CD14-positive monocyte (primary cell): ENCODE data around the gene RASL10B. TPM values are rescaled to one million over a fixed set of nuclear protein-coding genes. Genes with fewer than 3 reads are reported as not detected.

Experiments
- DNase-seq, 3 donors: peaks; one replicate each; pipeline ENCODE4 v3.0.0-alpha.2; 2011 to 2022
- H2AFZ ChIP-seq: 2 replicates; pipeline ENCODE4 v1.6.0; 2012; ENCODE audit warnings: mild to moderate bottlenecking, low read depth, low read length, inconsistent platforms; ENCODE audit not compliant: insufficient read depth, poor library complexity, severe bottlenecking
- H3K27ac ChIP-seq, 2 donors: 1 replicate in 1 of 2; 2 replicates in 1 of 2; pipeline ENCODE4 v1.5.1; 2012 to 2013; ENCODE audit warnings: low read length in 2 of 2, control low read depth in 1 of 2, inconsistent platforms in 1 of 2, low read depth in 1 of 2, mild to moderate bottlenecking in 1 of 2
- H3K27me3 ChIP-seq, 2 donors: one replicate each; pipeline versions ENCODE4 v1.6.0 to v1.6.1; 2011 to 2013; ENCODE audit warnings: low read length in 2 of 2; ENCODE audit not compliant: control insufficient read depth in 2 of 2, insufficient read depth in 2 of 2
- H3K36me3 ChIP-seq, 2 donors: replicated peaks in 1 of 2; 1 replicate in 1 of 2; 2 replicates in 1 of 2; pipeline versions ENCODE4 v1.5.1 to v1.6.1; 2012 to 2013; ENCODE audit warnings: low read length in 2 of 2, control low read depth in 1 of 2, inconsistent platforms in 1 of 2, mild to moderate bottlenecking in 1 of 2; ENCODE audit not compliant: insufficient read depth in 2 of 2, control insufficient read depth in 1 of 2
- H3K4me1 ChIP-seq, 2 donors: 1 replicate in 1 of 2; 2 replicates in 1 of 2; pipeline versions ENCODE4 v1.5.1 to v1.6.1; 2012 to 2013; ENCODE audit warnings: low read length in 2 of 2, control low read depth in 1 of 2, inconsistent platforms in 1 of 2, mild to moderate bottlenecking in 1 of 2, moderate library complexity in 1 of 2; ENCODE audit not compliant: insufficient read depth in 2 of 2, control insufficient read depth in 1 of 2
- H3K4me2 ChIP-seq: replicated peaks from 2 replicates; pipeline ENCODE3; 2012; ENCODE audit warnings: low read length, moderate library complexity, mild to moderate bottlenecking; ENCODE audit not compliant: poor library complexity, severe bottlenecking; ENCODE audit errors: extremely low read depth
- H3K4me3 ChIP-seq, 3 experiments: fragments of 200-600 bp in 1 of 3; sonication (generic) in 1 of 3; replicated peaks in 1 of 3; 1 replicate in 2 of 3; 2 replicates in 1 of 3; pipeline ENCODE4 v1.5.1; 2011 to 2013; ENCODE audit warnings: low read length in 3 of 3, mild to moderate bottlenecking in 3 of 3, control low read depth in 2 of 3, low read depth in 2 of 3, inconsistent platforms in 1 of 3, moderate library complexity in 1 of 3
- H3K79me2 ChIP-seq: 2 replicates; pipeline ENCODE4 v1.6.0; 2012; ENCODE audit warnings: mild to moderate bottlenecking, control low read depth, inconsistent platforms, low read length, moderate library complexity; ENCODE audit not compliant: insufficient read depth
- H3K9ac ChIP-seq: 2 replicates; pipeline ENCODE4 v1.6.0; 2017; ENCODE audit warnings: low read length, mild to moderate bottlenecking; ENCODE audit not compliant: insufficient read depth, poor library complexity, severe bottlenecking
- H3K9me3 ChIP-seq, 2 donors: replicated peaks in 1 of 2; 1 replicate in 1 of 2; 2 replicates in 1 of 2; pipeline versions ENCODE4 v1.5.1 to v1.6.1; 2012 to 2013; ENCODE audit warnings: low read length in 2 of 2, control low read depth in 1 of 2; ENCODE audit not compliant: control insufficient read depth in 1 of 2, insufficient read depth in 1 of 2
- H4K20me1 ChIP-seq: 2 replicates; pipeline ENCODE4 v1.6.0; 2012; ENCODE audit warnings: mild to moderate bottlenecking, low read length, control low read depth, moderate library complexity; ENCODE audit not compliant: insufficient read depth
- H3K27ac Mint-ChIP-seq, 7 donors: one replicate each; pipeline ENCODE4 v1.8.0; 2020; ENCODE audit warnings: mild to moderate bottlenecking in 7 of 7, mixed read lengths in 7 of 7, moderate library complexity in 6 of 7, inconsistent platforms in 2 of 7
- H3K27me3 Mint-ChIP-seq, 3 donors: one replicate each; pipeline ENCODE4 v1.8.0; 2021 to 2022; ENCODE audit warnings: low read depth in 3 of 3, mild to moderate bottlenecking in 3 of 3, mixed read lengths in 3 of 3, moderate library complexity in 3 of 3, inconsistent platforms in 1 of 3
- H3K36me3 Mint-ChIP-seq, 2 donors: one replicate each; pipeline ENCODE4 v1.8.0; 2020; ENCODE audit warnings: mixed read lengths in 2 of 2, inconsistent platforms in 1 of 2, mild to moderate bottlenecking in 1 of 2
- H3K4me1 Mint-ChIP-seq: one replicate; pipeline ENCODE4 v1.8.0; 2020; ENCODE audit warnings: mild to moderate bottlenecking, mixed read lengths
- H3K4me3 Mint-ChIP-seq, 2 donors: one replicate each; pipeline ENCODE4 v1.8.0; 2020; ENCODE audit warnings: mild to moderate bottlenecking in 2 of 2, mixed read lengths in 2 of 2, moderate library complexity in 1 of 2
- H3K9me3 Mint-ChIP-seq, 7 donors: one replicate each; pipeline ENCODE4 v1.8.0; 2020 to 2022; ENCODE audit warnings: mixed read lengths in 7 of 7, mild to moderate bottlenecking in 6 of 7, moderate library complexity in 6 of 7, inconsistent platforms in 2 of 7
- WGBS: methylation state at CpG from one replicate; pipeline ENCODE4 v1.1.5; 2013; ENCODE audit warnings: missing lambda C conversion rate; ENCODE audit not compliant: insufficient coverage; 5-methylcytosine and 5-hydroxymethylcytosine counted together
- intact Hi-C, 2 donors: fragments of 100-400 bp; cut with micrococcal nuclease; formaldehyde crosslinking; loops; one replicate each; pipeline versions ENCODE4 v1.15.0 to v1.15.1; 2023
- polyA plus RNA-seq, 3 donors: library from polyadenylated mRNA; depleted of rRNA in 1 of 3; unstranded in 2 of 3; stranded (reverse) in 1 of 3; fragments of 300-500 nt in 2 of 3; fragments of >200 nt in 1 of 3; fragmentation: Illumina TruSeq in 2 of 3; gene quantifications; 1 replicate in 2 of 3; 2 replicates in 1 of 3; pipeline ENCODE4 v1.2.3, GENCODE V29; 2012 to 2021
- TF ChIP-seq, protein P1 (sequence below): fragments of 200-600 bp; IDR thresholded peaks from one replicate; pipeline ENCODE4 v1.8.0; 2022; ENCODE audit warnings: antibody characterized with exemption, mild to moderate bottlenecking

Gene RASL10B
- polyA plus RNA-seq, 3 donors = not detected

DNA sequence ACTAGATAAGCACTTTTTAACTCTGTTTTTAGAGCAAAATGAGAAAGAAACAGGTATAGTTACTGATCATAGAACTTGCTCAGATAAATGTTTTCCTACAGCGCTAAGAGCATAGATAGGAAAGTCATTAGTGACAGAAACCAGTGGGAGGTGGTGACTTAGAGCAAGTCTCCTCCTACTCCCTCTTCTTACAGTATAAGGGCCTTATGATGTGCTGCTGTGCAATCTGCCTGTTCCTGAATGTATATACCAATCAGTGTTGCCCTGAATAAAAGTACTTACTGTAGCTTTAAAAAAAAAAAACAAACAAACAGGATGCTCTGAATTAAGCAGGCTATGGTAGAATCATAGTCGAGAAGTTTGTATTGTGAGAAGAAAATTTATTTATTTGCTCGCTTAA lies 23.3 kb upstream of the RASL10B start:
- no peaks in the 10 kb centered on the region for H3K4me1 Mint-ChIP-seq
- no peak overlapping the region for H3K4me3 Mint-ChIP-seq
- no peaks in the 10 kb centered on the region for H3K27me3 ChIP-seq
- H3K27ac Mint-ChIP-seq = no peak overlapping the region
- intact Hi-C loops = no loop called here
- H3K4me1 ChIP-seq = no peaks in the 10 kb centered on the region
- H3K27ac ChIP-seq = no peak overlapping the region
- no peaks in the 10 kb centered on the region for H4K20me1 ChIP-seq
- TF ChIP-seq, protein P1, sequence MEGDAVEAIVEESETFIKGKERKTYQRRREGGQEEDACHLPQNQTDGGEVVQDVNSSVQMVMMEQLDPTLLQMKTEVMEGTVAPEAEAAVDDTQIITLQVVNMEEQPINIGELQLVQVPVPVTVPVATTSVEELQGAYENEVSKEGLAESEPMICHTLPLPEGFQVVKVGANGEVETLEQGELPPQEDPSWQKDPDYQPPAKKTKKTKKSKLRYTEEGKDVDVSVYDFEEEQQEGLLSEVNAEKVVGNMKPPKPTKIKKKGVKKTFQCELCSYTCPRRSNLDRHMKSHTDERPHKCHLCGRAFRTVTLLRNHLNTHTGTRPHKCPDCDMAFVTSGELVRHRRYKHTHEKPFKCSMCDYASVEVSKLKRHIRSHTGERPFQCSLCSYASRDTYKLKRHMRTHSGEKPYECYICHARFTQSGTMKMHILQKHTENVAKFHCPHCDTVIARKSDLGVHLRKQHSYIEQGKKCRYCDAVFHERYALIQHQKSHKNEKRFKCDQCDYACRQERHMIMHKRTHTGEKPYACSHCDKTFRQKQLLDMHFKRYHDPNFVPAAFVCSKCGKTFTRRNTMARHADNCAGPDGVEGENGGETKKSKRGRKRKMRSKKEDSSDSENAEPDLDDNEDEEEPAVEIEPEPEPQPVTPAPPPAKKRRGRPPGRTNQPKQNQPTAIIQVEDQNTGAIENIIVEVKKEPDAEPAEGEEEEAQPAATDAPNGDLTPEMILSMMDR = no peak
- no peaks in the 10 kb centered on the region for H3K79me2 ChIP-seq
- H3K9me3 Mint-ChIP-seq = no peaks in the 10 kb centered on the region
- peaks cover 34 to 55% of the 10 kb centered on the region in 2 donors for H3K36me3 Mint-ChIP-seq
- WGBS = no CpG with 5 or more reads among the region's 3 CpGs
- no peak overlapping the region for H3K9ac ChIP-seq
- no peak for DNase-seq
- H3K4me3 ChIP-seq = no peak overlapping the region
- H3K9me3 ChIP-seq = no peaks in the 10 kb centered on the region
- H3K27me3 Mint-ChIP-seq = no peaks in the 10 kb centered on the region
- no peak overlapping the region for H2AFZ ChIP-seq
- peaks cover 32 to 72% of the 10 kb centered on the region in 2 donors for H3K36me3 ChIP-seq
- H3K4me2 ChIP-seq = no peak overlapping the region

DNA sequence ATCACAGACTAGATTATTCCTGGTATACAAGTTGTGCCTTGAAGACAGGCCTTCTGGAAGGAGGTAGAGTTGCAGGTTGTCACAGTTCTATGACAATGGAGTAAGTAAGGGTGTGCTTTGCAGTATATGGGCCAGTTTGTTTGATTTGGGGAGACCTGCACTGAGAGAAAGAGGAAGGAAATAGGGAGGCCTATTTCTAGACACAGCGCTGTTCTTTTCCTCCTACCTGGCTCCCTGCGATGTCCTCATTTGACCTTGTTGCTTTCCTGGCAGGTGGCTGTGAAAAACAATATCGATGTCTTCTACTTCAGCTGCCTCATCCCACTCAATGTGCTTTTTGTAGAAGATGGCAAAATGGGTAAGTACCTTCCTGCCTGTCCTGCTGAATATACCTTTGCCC lies 22.5 kb upstream of the RASL10B start:
- Mint-ChIP-seq H3K27ac (peak overlapping the region in 1 of 7 donors; percentile 25), H3K4me3 (no peak overlapping the region), H3K9me3 (no peaks in the 10 kb centered on the region), H3K36me3 (peaks cover 34 to 54% of the 10 kb centered on the region in 2 donors), H3K27me3 (no peaks in the 10 kb centered on the region), H3K4me1 (no peaks in the 10 kb centered on the region)
- TF ChIP-seq, protein P1 = no peak
- H3K27ac ChIP-seq = no peak overlapping the region
- H3K4me3 ChIP-seq = no peak overlapping the region
- no peak overlapping the region for H3K4me2 ChIP-seq
- H3K79me2 ChIP-seq = no peaks in the 10 kb centered on the region
- no peaks in the 10 kb centered on the region for H3K9me3 ChIP-seq
- H3K36me3 ChIP-seq = peaks cover 39 to 72% of the 10 kb centered on the region in 2 donors
- no peaks in the 10 kb centered on the region for H4K20me1 ChIP-seq
- no peak overlapping the region for H2AFZ ChIP-seq
- no peaks in the 10 kb centered on the region for H3K27me3 ChIP-seq
- H3K9ac ChIP-seq = no peak overlapping the region
- H3K4me1 ChIP-seq = no peaks in the 10 kb centered on the region
- intact Hi-C loops = no loop called here
- no peak for DNase-seq
- no CpG with 5 or more reads among the region's 3 CpGs for WGBS
